HL-60 (cell line): ENCODE measurements around the gene PIP5K1A.
A peak's percentile ranks its signal among the peaks of the same experiment; 100 is the strongest.

Source experiments
- CTCF ChIP-seq: IDR thresholded peaks from one replicate; pipeline ENCODE4 v1.5.1; 2011; ENCODE audit warnings: low read length, control low read depth, inconsistent platforms; ENCODE audit not compliant: insufficient read depth
- GABPA ChIP-seq: IDR thresholded peaks from 2 replicates; pipeline ENCODE4 v1.6.1; 2012; ENCODE audit warnings: low read depth
- POLR2AphosphoS5 ChIP-seq: IDR thresholded peaks from 2 replicates; pipeline ENCODE4 v1.6.1; 2012; ENCODE audit warnings: low read depth
- REST ChIP-seq: IDR thresholded peaks from 2 replicates; pipeline ENCODE4 v1.6.1; 2012; ENCODE audit warnings: low read depth; ENCODE audit not compliant: insufficient replicate concordance

GRCh38 chr1:151198254-151199127 lies at the start of gene PIP5K1A:
- no peak for TF ChIP-seq CTCF
- no peak for TF ChIP-seq REST
- peak; percentile 69 for TF ChIP-seq POLR2AphosphoS5
- no peak for TF ChIP-seq GABPA
